DMS53 treated with DMSO at 0.1 percent for 48 hours (cell line): ENCODE data around the gene DTNA.

Experiments used
- DNase-seq: peaks from one replicate; lab custom pipeline; 2025; ENCODE audit not compliant: unreplicated experiment; lab: John Stamatoyannopoulos, UW

The DTNA gene

GRCh38 chr18:34805103-34805877, 95.2 kb downstream of the DTNA start:
- no peak for DNase-seq

- DNase-seq, result no peak
These were observed 95.8 kb downstream of the DTNA start for GRCh38 chr18:34805878-34806351.

DNA sequence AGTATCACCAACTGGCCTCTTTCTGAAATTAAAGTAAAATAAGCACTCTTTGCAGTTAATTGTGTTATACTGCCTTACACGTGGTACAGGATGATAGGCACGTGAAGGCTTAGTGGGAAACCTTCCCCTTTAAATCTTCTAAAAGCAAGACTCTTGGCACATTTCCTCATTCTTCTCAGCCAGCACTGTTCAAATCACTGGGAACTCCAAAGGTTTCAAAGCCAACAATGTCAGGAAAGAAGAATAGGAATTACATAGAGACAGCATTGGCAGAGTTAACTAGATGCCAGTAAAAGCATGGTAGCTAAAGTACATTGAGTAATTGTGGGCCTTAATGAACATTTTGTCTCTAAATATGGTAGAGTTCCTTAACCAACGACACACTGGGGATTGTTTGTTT, 96.4 kb downstream of the DTNA start:
- no peak for DNase-seq

DNA sequence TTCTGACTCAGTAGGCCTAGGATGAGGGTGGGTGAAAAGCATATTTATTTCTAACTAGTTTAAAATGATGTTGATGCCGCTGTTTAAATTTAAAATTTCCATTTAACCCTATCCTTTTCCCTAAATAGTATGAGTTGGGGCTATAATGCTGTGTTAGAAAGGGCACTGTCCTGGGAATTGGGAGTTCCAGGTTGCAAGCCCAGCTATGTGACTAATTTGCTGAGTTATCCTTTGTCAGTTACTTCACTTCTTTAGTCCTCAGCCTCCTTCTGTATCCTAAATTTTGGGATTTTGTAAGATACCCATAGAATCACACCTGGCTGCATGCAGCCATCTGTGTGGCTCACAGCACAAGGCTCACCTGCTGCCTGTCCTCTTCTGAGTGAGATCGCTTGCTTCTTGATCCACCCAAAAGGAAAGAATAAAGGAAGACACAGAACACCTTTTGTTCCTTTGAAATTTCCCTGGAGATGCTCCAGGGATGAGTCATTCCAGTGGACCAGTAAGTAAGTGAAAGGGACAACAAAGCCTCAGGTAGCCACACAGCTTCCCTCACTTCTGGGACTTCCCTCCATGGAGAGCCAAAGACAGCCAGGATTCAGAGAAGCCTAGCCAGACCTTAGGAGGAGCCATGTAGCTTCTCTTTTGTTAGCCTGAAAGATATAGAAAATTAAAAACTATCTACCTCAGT, 97.2 kb downstream of the DTNA start:
- DNase-seq, result no peak

DNA sequence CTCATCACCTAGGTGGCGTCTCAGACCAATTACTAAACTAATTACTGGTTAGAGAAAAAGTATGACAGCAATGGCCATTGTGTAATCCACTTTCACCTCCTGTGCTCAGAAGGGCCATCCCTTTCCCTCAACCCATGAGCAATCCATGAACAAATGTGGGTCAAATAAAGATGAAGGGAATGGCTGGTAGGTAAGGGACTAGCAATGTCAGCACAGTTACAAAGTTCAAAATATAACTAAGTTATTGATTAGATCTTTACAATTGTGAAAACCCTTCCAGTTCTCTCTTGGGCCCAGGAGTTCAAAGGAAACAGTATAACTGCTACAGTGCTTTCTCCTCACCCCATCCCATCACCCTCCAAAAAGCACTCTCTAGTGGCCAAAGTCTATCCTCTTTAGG, 98.3 kb downstream of the DTNA start:
- DNase-seq, result no peak

DNA sequence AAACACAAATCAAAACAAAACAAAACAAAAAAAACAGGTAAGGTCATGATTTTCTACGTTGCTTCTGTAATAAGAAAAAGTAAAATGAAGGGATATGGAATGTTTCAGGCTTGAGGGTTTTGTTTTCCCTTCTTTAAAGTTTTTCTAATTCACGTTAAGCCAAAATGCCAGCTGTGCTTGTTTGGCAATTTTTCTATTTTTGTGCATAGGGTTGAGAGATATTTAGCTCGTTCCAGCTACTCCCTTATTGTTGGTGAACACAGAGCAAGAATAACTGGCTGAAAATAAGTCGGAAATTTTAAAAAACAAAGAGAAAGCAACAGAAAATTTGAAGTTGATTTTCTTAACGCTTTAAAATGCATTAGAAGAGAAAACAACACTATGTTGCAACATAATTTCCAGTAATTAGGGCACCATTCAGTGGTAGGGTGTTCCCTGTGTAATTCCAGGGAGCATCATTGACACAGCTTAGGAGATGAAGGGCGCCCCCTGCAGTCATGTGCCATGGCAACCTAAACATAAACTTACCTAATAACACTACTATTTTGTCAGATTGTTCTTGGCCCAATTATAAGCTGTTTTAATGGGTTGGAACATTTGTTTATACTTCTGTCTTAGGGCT, 99.5 kb downstream of the DTNA start:
- peak; percentile 30 for DNase-seq

DNA sequence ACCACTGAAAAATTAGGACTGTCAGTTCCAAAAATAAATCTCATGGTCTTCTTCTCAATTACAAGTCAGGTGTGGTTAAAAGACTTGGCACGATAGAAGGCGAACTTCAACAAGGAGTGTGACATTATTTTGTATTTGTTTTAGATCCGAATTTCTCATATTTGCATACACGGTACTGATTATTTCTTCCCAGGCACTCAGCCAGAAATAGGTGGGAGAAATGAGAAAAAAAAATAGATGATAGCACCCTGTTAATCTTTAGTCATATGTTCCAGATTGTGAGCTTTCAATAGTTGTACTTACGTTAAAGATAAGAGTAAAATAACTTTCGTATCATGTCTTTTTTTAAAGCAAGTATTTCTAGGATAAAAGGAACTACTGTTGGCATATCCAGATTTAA, 106.1 kb downstream of the DTNA start:
- DNase-seq, result no peak

- DNase-seq, result no peak
These were observed 107.5 kb downstream of the DTNA start for GRCh38 chr18:34817636-34818035.

- no peak for DNase-seq
These were observed 108.0 kb downstream of the DTNA start for GRCh38 chr18:34818064-34818463.

DNA sequence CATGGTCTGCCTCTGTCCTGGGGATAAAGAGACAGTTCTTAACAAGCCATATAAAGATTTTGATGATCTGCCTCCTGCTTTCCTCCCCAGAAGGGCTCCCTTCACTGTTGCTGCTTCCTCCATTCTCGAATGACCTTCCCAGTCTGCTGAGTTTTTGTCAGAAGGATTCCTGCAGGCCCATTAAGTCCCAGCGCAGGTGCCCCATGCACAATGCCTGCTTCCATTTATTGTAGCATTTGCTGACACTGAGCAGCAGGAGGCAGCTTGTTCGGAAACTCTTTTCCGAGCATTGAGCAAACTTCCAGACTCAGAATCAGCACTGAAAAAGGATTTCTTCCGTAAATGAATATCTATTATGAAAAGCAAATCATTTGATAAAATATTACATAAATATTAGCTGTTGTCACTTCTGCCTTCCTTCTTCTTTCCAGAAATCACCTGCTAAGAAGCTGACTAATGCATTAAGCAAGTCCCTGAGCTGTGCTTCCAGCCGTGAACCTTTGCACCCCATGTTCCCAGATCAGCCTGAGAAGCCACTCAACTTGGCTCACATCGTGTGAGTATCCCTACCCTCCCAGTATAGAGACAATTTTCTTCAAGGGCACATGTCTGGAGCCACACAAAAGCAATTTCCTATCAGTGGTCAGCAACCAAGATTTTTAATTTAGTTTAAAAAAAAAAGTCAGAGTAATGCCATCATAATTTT, 110.4 kb downstream of the DTNA start:
- DNase-seq, result no peak

- no peak for DNase-seq
These were observed 111.6 kb downstream of the DTNA start for GRCh38 chr18:34821669-34822210.

GRCh38 chr18:34828093-34828492, 118.0 kb downstream of the DTNA start:
- no peak for DNase-seq

GRCh38 chr18:34834897-34835296, 124.8 kb downstream of the DTNA start:
- no peak for DNase-seq

- no peak for DNase-seq
These were observed 125.4 kb downstream of the DTNA start for GRCh38 chr18:34835466-34835865.

DNA sequence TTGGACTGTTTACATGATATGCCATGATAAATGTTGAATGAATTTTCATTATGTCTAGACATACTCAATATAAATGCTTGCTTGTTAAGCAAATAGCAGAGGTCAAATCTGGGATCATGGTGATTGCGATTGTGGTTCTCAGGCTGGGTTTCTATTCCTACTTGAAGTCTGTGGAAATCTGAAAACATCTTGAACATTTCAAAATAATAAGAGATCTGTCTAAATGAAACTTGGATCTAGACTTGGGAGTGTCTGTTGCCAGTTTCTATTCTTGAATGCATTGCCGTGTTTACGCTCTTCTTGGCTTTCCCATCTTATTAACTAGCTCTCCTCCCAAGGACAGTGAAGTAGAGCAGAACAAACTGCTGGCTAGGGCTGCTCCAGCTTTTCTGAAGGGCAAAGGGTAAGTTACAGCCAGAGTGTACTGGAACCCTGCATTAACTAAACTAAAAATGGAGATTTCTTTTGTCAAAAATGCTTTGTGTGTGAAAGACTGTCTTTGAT, 127.7 kb downstream of the DTNA start:
- no peak for DNase-seq

DNA sequence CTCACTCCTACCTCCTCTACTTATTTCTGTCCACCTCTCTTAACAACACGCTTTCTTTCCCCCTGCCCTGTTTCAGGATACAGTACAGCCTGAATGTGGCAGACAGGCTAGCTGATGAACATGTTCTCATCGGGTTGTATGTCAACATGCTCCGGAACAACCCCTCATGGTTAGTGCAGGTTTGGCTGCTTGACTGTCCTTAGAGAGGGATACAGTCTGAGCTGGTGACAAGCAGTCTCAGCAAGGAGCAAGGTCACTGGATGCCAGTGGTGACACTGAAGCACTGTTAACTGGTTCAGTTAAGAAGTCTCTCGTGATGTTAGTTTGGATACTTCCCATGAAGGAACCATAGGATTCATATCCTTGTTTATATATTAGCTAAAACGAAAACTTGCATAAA, 128.6 kb downstream of the DTNA start:
- DNase-seq, result no peak

- DNase-seq, result no peak
These were observed 130.2 kb downstream of the DTNA start for GRCh38 chr18:34840256-34840826.

GRCh38 chr18:34841891-34842290, 131.8 kb downstream of the DTNA start:
- DNase-seq, result no peak

DNA sequence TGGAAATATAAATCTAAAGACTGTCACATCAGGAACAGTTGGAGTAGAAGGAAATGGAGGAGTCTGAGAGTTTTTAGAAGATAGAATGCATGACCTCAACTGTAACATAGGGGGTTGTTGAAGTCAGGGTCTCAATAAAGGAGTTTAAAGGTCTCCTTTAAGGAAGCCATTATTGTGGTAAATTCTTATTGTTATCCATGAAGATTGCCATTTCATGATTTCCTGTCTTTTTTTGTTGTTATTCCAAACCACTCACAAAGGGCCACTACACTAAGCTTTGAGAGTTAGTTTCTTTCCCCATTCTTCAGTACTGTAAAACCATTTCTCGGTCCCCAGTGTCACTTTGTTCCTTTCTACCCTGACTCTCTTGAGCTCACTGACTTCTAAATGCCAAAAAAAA, 134.0 kb downstream of the DTNA start:
- no peak for DNase-seq

DNA sequence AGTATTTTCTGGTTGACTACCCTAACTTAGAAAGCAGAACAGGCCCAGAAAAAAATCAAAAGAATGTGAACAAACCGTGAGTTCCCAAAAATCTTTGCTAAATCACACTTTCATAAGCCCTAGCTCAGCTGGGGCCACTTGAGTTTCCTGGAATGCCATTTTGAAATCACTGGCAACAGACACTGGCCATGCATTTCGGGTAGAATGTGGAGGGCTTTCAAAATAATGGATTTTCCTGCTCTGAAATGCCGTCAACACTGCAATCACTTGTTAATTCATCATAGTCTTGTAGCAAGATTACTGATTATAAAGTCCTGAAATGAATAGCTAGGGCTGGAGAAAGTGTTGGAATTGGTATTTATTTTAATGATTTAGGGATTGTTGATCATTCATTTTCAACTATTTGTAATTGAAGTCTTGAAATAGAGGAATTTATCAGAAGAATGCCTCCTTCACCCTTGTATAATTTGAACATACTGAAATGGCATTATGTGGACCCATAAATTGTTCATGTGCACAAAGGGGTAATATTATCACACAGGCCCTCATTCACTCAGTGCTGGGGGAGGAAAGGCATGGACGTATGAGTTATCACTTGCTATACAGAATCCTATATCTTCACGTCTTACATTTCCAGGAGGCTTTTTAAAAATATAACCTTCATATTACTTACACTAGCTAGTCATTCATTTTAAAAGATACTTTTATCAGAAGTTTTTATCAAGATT, 134.8 kb downstream of the DTNA start:
- no peak for DNase-seq
